SK-N-SH treated with all-trans-retinoic acid at 6 μM for 48 hours (cell line): ENCODE results near the gene SASH1.

Experiments
- ATAC-seq: fragments of 200-7000 bp; cut with Tn5 transposase; 3 replicates; pipeline ENCODE4 v1.9.1; 2020; ENCODE audit warnings: mild to moderate bottlenecking, moderate library complexity
- ARNTL ChIP-seq: fragments of 450-650 bp; formaldehyde crosslinking; IDR thresholded peaks from 2 replicates; pipeline ENCODE4 v1.5.0; 2020; ENCODE audit warnings: low read depth, mild to moderate bottlenecking, moderate library complexity, borderline replicate concordance
- BACH2 ChIP-seq: fragments of 250-450 bp; sonication (Bioruptor Pico); IDR thresholded peaks from 2 replicates; pipeline ENCODE4 v1.9.0; 2021; ENCODE audit warnings: mild to moderate bottlenecking, borderline replicate concordance
- CREB5 ChIP-seq: fragments of 250-450 bp; sonication (Bioruptor Pico); IDR thresholded peaks from 2 replicates; pipeline ENCODE4 v1.5.1; 2020; ENCODE audit warnings: low read depth, mild to moderate bottlenecking, moderate library complexity
- CSDC2 ChIP-seq: fragments of 250-450 bp; sonication (Bioruptor Pico); IDR thresholded peaks from 2 replicates; pipeline ENCODE4 v1.5.0; 2020; ENCODE audit warnings: mild to moderate bottlenecking, moderate library complexity
- CSRNP3 ChIP-seq: fragments of 250-450 bp; sonication (Bioruptor Pico); IDR thresholded peaks from 2 replicates; pipeline ENCODE4 v1.5.1; 2021; ENCODE audit warnings: mild to moderate bottlenecking, moderate library complexity
- ESRRG ChIP-seq: fragments of 250-450 bp; sonication (Bioruptor Pico); IDR thresholded peaks from 2 replicates; pipeline ENCODE4 v1.6.1; 2021; ENCODE audit warnings: mild to moderate bottlenecking
- GLIS3 ChIP-seq: fragments of 250-450 bp; sonication (Bioruptor Pico); IDR thresholded peaks from 2 replicates; pipeline ENCODE4 v1.5.0; 2020; ENCODE audit warnings: mild to moderate bottlenecking, moderate library complexity
- ISL1 ChIP-seq: fragments of 250-450 bp; sonication (Bioruptor Pico); IDR thresholded peaks from 2 replicates; pipeline ENCODE4 v2.1.2; 2022; ENCODE audit warnings: mild to moderate bottlenecking, moderate library complexity
- OSR1 ChIP-seq: fragments of 250-450 bp; sonication (Bioruptor Pico); IDR thresholded peaks from 2 replicates; pipeline ENCODE4 v1.8.0; 2022; ENCODE audit warnings: moderate library complexity, mild to moderate bottlenecking, inconsistent platforms
- PATZ1 ChIP-seq: fragments of 250-450 bp; sonication (Bioruptor Pico); IDR thresholded peaks from 2 replicates; pipeline ENCODE4 v1.8.0; 2020; ENCODE audit warnings: mild to moderate bottlenecking, moderate library complexity, borderline replicate concordance
- PPARA ChIP-seq: fragments of 250-450 bp; sonication (Bioruptor Pico); IDR thresholded peaks from 2 replicates; pipeline ENCODE4 v1.5.0; 2020; ENCODE audit warnings: mild to moderate bottlenecking, borderline replicate concordance
- RARB ChIP-seq: fragments of 250-450 bp; sonication (Bioruptor Pico); IDR thresholded peaks from 2 replicates; pipeline ENCODE4 v1.8.0; 2021; ENCODE audit warnings: mild to moderate bottlenecking, moderate library complexity
- SNAI2 ChIP-seq: fragments of 250-450 bp; sonication (Bioruptor Pico); IDR thresholded peaks from 2 replicates; pipeline ENCODE4 v1.5.0; 2020; ENCODE audit warnings: mild to moderate bottlenecking, moderate library complexity
- TCF4 ChIP-seq: fragments of 250-450 bp; sonication (Bioruptor Pico); IDR thresholded peaks from 2 replicates; pipeline ENCODE4 v1.8.0; 2021; ENCODE audit warnings: mild to moderate bottlenecking, moderate library complexity, borderline replicate concordance
- TOX ChIP-seq: fragments of 250-450 bp; sonication (Bioruptor Pico); IDR thresholded peaks from 2 replicates; pipeline ENCODE4 v1.8.0; 2021; ENCODE audit warnings: mild to moderate bottlenecking, moderate library complexity, borderline replicate concordance
- TSHZ2 ChIP-seq: fragments of 250-450 bp; sonication (Bioruptor Pico); IDR thresholded peaks from 2 replicates; pipeline ENCODE4 v1.5.0; 2020; ENCODE audit warnings: mild to moderate bottlenecking, moderate library complexity
- ZFP3 ChIP-seq: fragments of 250-450 bp; sonication (Bioruptor Pico); IDR thresholded peaks from 2 replicates; pipeline ENCODE4 v1.5.0; 2020; ENCODE audit warnings: mild to moderate bottlenecking, moderate library complexity
- ZFP30 ChIP-seq: fragments of 450-650 bp; formaldehyde crosslinking; IDR thresholded peaks from 2 replicates; pipeline ENCODE4 v1.5.0; 2022; ENCODE audit warnings: mild to moderate bottlenecking, moderate library complexity
- ZNF565 ChIP-seq: fragments of 450-650 bp; formaldehyde crosslinking; conservative IDR thresholded peaks from 2 replicates; pipeline ENCODE4 v1.5.0; 2020; ENCODE audit warnings: low read depth, mild to moderate bottlenecking, moderate library complexity
- ZNF70 ChIP-seq: fragments of 450-650 bp; formaldehyde crosslinking; IDR thresholded peaks from 2 replicates; pipeline ENCODE4 v1.5.0; 2020; ENCODE audit warnings: mild to moderate bottlenecking, moderate library complexity
- ZNF8 ChIP-seq: fragments of 450-650 bp; formaldehyde crosslinking; IDR thresholded peaks from 2 replicates; pipeline ENCODE4 v1.5.0; 2020; ENCODE audit warnings: mild to moderate bottlenecking, moderate library complexity

The SASH1 gene

GRCh38 chr6:148298683-148299082, 44.0 kb upstream of the SASH1 start (continued):
- no peak for TF ChIP-seq TCF4

- no peak for ATAC-seq
- TF ChIP-seq CREB5 (CRISPR knock-in tag), result no peak
- TF ChIP-seq, all 23 proteins: peak for 0
These were observed 39.0 kb upstream of the SASH1 start for GRCh38 chr6:148303616-148304015.

GRCh38 chr6:148304976-148305375, 37.7 kb upstream of the SASH1 start:
- ATAC-seq, result peak; percentile 73
- TF ChIP-seq BACH2 (CRISPR knock-in tag), result no peak
- no peak for TF ChIP-seq ISL1
- TF ChIP-seq ZNF565, result no peak
- no peak for TF ChIP-seq OSR1 (CRISPR knock-in tag)
- TF ChIP-seq ZFP3, result no peak
- TF ChIP-seq ZNF8, result no peak
- no peak for TF ChIP-seq PPARA (CRISPR knock-in tag)
- no peak for TF ChIP-seq ZFP30 (CRISPR knock-in tag)
- TF ChIP-seq ARNTL, result no peak
- TF ChIP-seq TOX (CRISPR knock-in tag), result no peak
- TF ChIP-seq GLIS3, result no peak

- TF ChIP-seq OSR1 (CRISPR knock-in tag) (no peak), ARNTL (no peak), ISL1 (no peak), CSDC2 (CRISPR knock-in tag) (no peak), PPARA (CRISPR knock-in tag) (no peak), GLIS3 (no peak), PATZ1 (CRISPR knock-in tag) (no peak), ZNF70 (no peak), ESRRG (CRISPR knock-in tag) (no peak), ZFP3 (no peak), TCF4 (no peak), BACH2 (CRISPR knock-in tag) (no peak), ZFP30 (CRISPR knock-in tag) (no peak)
- no peak; the same call in 2 of the 3 replicates for ATAC-seq
These were observed 36.4 kb upstream of the SASH1 start for GRCh38 chr6:148306286-148306685.

GRCh38 chr6:148307405-148307804, 35.2 kb upstream of the SASH1 start:
- TF ChIP-seq PPARA (CRISPR knock-in tag), result no peak
- no peak for ATAC-seq

GRCh38 chr6:148309301-148309700, 33.3 kb upstream of the SASH1 start:
- TF ChIP-seq CSDC2 (CRISPR knock-in tag) (no peak), ZNF8 (no peak), CSRNP3 (CRISPR knock-in tag) (no peak), TSHZ2 (CRISPR knock-in tag) (no peak), ARNTL (no peak), PATZ1 (CRISPR knock-in tag) (no peak), ZNF565 (no peak), OSR1 (CRISPR knock-in tag) (no peak), SNAI2 (CRISPR knock-in tag) (no peak), RARB (CRISPR knock-in tag) (no peak), ESRRG (CRISPR knock-in tag) (no peak), ZFP30 (CRISPR knock-in tag) (no peak), TCF4 (no peak)
- ATAC-seq, result no peak
